Activated CD4-positive, alpha-beta T cell treated with anti-CD3 and anti-CD28 coated beads, Interleukin-2, amount 50 U/mL, for 1 hour (primary cell): Measurements from ENCODE around the gene TMEM87A.
"Not testable (repeated sequence)": the region's sequence is repeated elsewhere in the genome, so short reads cannot be mapped to it uniquely, and the experiment has no call there.

Source experiments
- DNase-seq: peaks from one replicate; pipeline ENCODE4 v3.0.0-alpha.2; 2020

TMEM87A gene

GRCh38 chr15:42272939-42273899 is at the start of gene TMEM87A, which contains the start of gene GANC:
Gene TMEM87A, minus strand, starts transcription at chr15:42273433. Its CDS starts 35 bp downstream, at chr15:42273398.
Gene GANC, plus strand, starts transcription at chr15:42273201. Its CDS starts 1,281 bp downstream, at chr15:42274482.
- DNase-seq, result peak; percentile 93

- no peak for DNase-seq
Observed at GRCh38 chr15:42319206-42319605, 46.0 kb upstream of the TMEM87A start.

- not testable (repeated sequence) for DNase-seq
Observed at GRCh38 chr15:42316282-42316805, 43.1 kb upstream of the TMEM87A start.

GRCh38 chr15:42315521-42315920 is 42.3 kb upstream of the TMEM87A start:
- no peak for DNase-seq

- DNase-seq, result no peak
Observed at GRCh38 chr15:42314818-42315217, 41.6 kb upstream of the TMEM87A start.

GRCh38 chr15:42313463-42313862 is 40.2 kb upstream of the TMEM87A start:
- no peak for DNase-seq

GRCh38 chr15:42306681-42307080 is 33.4 kb upstream of the TMEM87A start:
- DNase-seq, result no peak

- DNase-seq, result not testable (repeated sequence)
Observed at GRCh38 chr15:42301004-42301403, 27.8 kb upstream of the TMEM87A start.

- DNase-seq, result no peak
Observed at GRCh38 chr15:42289166-42289565, 15.9 kb upstream of the TMEM87A start.

GRCh38 chr15:42287931-42288330 is 14.7 kb upstream of the TMEM87A start:
- no peak for DNase-seq

GRCh38 chr15:42286445-42287029 is 13.3 kb upstream of the TMEM87A start:
- DNase-seq, result no peak

- no peak for DNase-seq
Observed at GRCh38 chr15:42285034-42285433, 11.8 kb upstream of the TMEM87A start.

- no peak for DNase-seq
Observed at GRCh38 chr15:42284551-42284950, 11.3 kb upstream of the TMEM87A start.

GRCh38 chr15:42283671-42284070 is 10.4 kb upstream of the TMEM87A start:
- no peak for DNase-seq

- no peak for DNase-seq
Observed at GRCh38 chr15:42282926-42283325, 9.7 kb upstream of the TMEM87A start.

GRCh38 chr15:42282344-42282743 is 9.1 kb upstream of the TMEM87A start:
- DNase-seq, result no peak

- DNase-seq, result no peak
Observed at GRCh38 chr15:42279234-42279723, 6.0 kb upstream of the TMEM87A start.

- no peak for DNase-seq
Observed at GRCh38 chr15:42276762-42277161, 3.5 kb upstream of the TMEM87A start.

GRCh38 chr15:42275780-42276391 is 2.7 kb upstream of the TMEM87A start:
- DNase-seq, result no peak

GRCh38 chr15:42274702-42274989 is 1.4 kb upstream of the TMEM87A start:
- DNase-seq, result no peak

- DNase-seq, result peak; percentile 61
Observed at GRCh38 chr15:42273900-42274701, 868 bp upstream of the TMEM87A start.

GRCh38 chr15:42270996-42271395 is 2.2 kb downstream of the TMEM87A start:
- DNase-seq, result no peak

- DNase-seq, result no peak
Observed at GRCh38 chr15:42270551-42270950, 2.7 kb downstream of the TMEM87A start.
